Liver (tissue), 9 donors: Measurements from ENCODE around the gene DNAH1. TPM values are rescaled to one million over a fixed set of nuclear protein-coding genes. Genes with fewer than 3 reads are reported as not detected.

ENCODE experiments used
- DNase-seq: peaks from one replicate; pipeline ENCODE4 v3.0.0-alpha.2; 2017; ENCODE audit warnings: low spot score
- H3K27ac ChIP-seq, 2 donors: one replicate each; pipeline ENCODE4 v1.7.0; 2013; ENCODE audit warnings: inconsistent platforms in 2 of 2, low read length in 2 of 2, control low read depth in 1 of 2, low read depth in 1 of 2, mild to moderate bottlenecking in 1 of 2
- H3K27me3 ChIP-seq, 4 donors: one replicate each; pipeline versions ENCODE4 v1.6.1 to v1.7.0; 2013; ENCODE audit warnings: low read length in 3 of 4, inconsistent platforms in 1 of 4, mild to moderate bottlenecking in 1 of 4, moderate library complexity in 1 of 4; ENCODE audit not compliant: control insufficient read depth in 4 of 4, insufficient read depth in 4 of 4
- H3K36me3 ChIP-seq, 4 donors: one replicate each; pipeline versions ENCODE4 v1.6.1 to v1.7.0; 2013; ENCODE audit warnings: low read length in 3 of 4, mild to moderate bottlenecking in 3 of 4, low read depth in 1 of 4, moderate library complexity in 1 of 4; ENCODE audit not compliant: control insufficient read depth in 4 of 4, insufficient read depth in 3 of 4
- H3K4me1 ChIP-seq, 4 donors: one replicate each; pipeline versions ENCODE4 v1.6.1 to v1.7.0; 2013; ENCODE audit warnings: low read length in 3 of 4, mild to moderate bottlenecking in 3 of 4, moderate library complexity in 1 of 4; ENCODE audit not compliant: control insufficient read depth in 4 of 4, insufficient read depth in 4 of 4
- H3K4me3 ChIP-seq, 3 donors: one replicate each; pipeline versions ENCODE4 v1.6.1 to v1.7.0; 2013; ENCODE audit warnings: low read length in 3 of 3, control low read depth in 1 of 3, low read depth in 1 of 3, mild to moderate bottlenecking in 1 of 3
- H3K9ac ChIP-seq, 2 donors: one replicate each; pipeline ENCODE4 v1.7.0; 2013; ENCODE audit warnings: low read length in 2 of 2, mild to moderate bottlenecking in 2 of 2, moderate library complexity in 2 of 2, control low read depth in 1 of 2, low read depth in 1 of 2
- H3K9me3 ChIP-seq, 4 donors: one replicate each; pipeline versions ENCODE4 v1.6.1 to v1.7.0; 2013; ENCODE audit warnings: low read length in 3 of 4; ENCODE audit not compliant: control insufficient read depth in 4 of 4
- EGR1 ChIP-seq, 2 donors: IDR thresholded peaks; 2 replicates each; pipeline ENCODE4 v1.6.1; 2016 to 2018; ENCODE audit warnings: antibody characterized with exemption in 2 of 2, low read depth in 2 of 2
- FOXA1 ChIP-seq: IDR thresholded peaks from 2 replicates; pipeline ENCODE4 v1.6.1; 2016; ENCODE audit warnings: antibody characterized with exemption
- FOXA2 ChIP-seq: IDR thresholded peaks from 2 replicates; pipeline ENCODE4 v1.6.1; 2016; ENCODE audit warnings: antibody characterized with exemption
- GABPA ChIP-seq, 2 donors: IDR thresholded peaks in 1 of 2; conservative IDR thresholded peaks in 1 of 2; 2 replicates each; pipeline ENCODE4 v1.6.1; 2016; ENCODE audit warnings: antibody characterized with exemption in 2 of 2, mild to moderate bottlenecking in 1 of 2, moderate library complexity in 1 of 2
- HNF4A ChIP-seq, 2 donors: conservative IDR thresholded peaks; 2 replicates each; pipeline ENCODE4 v1.6.1; 2016; ENCODE audit warnings: antibody characterized with exemption in 2 of 2, mild to moderate bottlenecking in 2 of 2
- HNF4G ChIP-seq: IDR thresholded peaks from 2 replicates; pipeline ENCODE4 v1.6.1; 2016; ENCODE audit warnings: antibody characterized with exemption
- NR2F2 ChIP-seq: IDR thresholded peaks from 2 replicates; pipeline ENCODE4 v1.6.1; 2016; ENCODE audit warnings: antibody characterized with exemption
- SP1 ChIP-seq: IDR thresholded peaks from 2 replicates; pipeline ENCODE4 v1.6.1; 2018; ENCODE audit warnings: antibody characterized with exemption, mild to moderate bottlenecking
- TAF1 ChIP-seq: conservative IDR thresholded peaks from 2 replicates; pipeline ENCODE4 v1.6.1; 2016; ENCODE audit warnings: antibody characterized with exemption, mild to moderate bottlenecking
- YY1 ChIP-seq: IDR thresholded peaks from 2 replicates; pipeline ENCODE4 v1.6.1; 2016; ENCODE audit warnings: antibody characterized with exemption, mild to moderate bottlenecking
- WGBS: extraction: QIAGEN DNeasy Blood & Tissue Kit; methylation state at CpG from one replicate; pipeline ENCODE4 v1.1.7; 2013; 5-methylcytosine and 5-hydroxymethylcytosine counted together
- polyA plus RNA-seq, 2 donors: library from polyadenylated mRNA; stranded (reverse) in 1 of 2; unstranded in 1 of 2; fragments of 200-250 nt in 1 of 2; fragments of >200 nt in 1 of 2; fragmentation: Nextera tagmentation in 1 of 2; extraction: Ambion mirVana in 1 of 2; gene quantifications; one replicate each; pipeline versions ENCODE4 v1.2.1 to v1.2.3, GENCODE V29; 2013 to 2015
- total RNA-seq, 2 donors: library from RNA; depleted of rRNA; stranded (reverse); fragments of >200 nt; gene quantifications; one replicate each; pipeline ENCODE4 v1.2.3, GENCODE V29; 2014
- TF ChIP-seq, protein P1 (sequence below): IDR thresholded peaks from 2 replicates; pipeline ENCODE4 v1.6.1; 2016; ENCODE audit warnings: antibody characterized with exemption
- TF ChIP-seq, protein P2 (sequence below): IDR thresholded peaks from 2 replicates; pipeline ENCODE4 v1.6.1; 2016; ENCODE audit warnings: antibody characterized with exemption
- TF ChIP-seq, protein P3 (sequence below): fragments of 150-350 bp; IDR thresholded peaks from 2 replicates; pipeline ENCODE4 v1.5.1; 2017; ENCODE audit warnings: improper control_type of control experiment, low read depth, low read length; ENCODE audit not compliant: missing input control
- TF ChIP-seq, protein P4 (sequence below): IDR thresholded peaks from 2 replicates; pipeline ENCODE4 v1.6.1; 2016; ENCODE audit warnings: antibody characterized with exemption, mild to moderate bottlenecking
- donor health status: healthy.
- donor health status: healthy.
- donor health status: healthy.
- donor health status: healthy.
- donor health status: healthy.

Gene DNAH1
- total and polyA plus RNA-seq, 4 donors: 1.5 to 6.0 (median 2.5) TPM

DNA sequence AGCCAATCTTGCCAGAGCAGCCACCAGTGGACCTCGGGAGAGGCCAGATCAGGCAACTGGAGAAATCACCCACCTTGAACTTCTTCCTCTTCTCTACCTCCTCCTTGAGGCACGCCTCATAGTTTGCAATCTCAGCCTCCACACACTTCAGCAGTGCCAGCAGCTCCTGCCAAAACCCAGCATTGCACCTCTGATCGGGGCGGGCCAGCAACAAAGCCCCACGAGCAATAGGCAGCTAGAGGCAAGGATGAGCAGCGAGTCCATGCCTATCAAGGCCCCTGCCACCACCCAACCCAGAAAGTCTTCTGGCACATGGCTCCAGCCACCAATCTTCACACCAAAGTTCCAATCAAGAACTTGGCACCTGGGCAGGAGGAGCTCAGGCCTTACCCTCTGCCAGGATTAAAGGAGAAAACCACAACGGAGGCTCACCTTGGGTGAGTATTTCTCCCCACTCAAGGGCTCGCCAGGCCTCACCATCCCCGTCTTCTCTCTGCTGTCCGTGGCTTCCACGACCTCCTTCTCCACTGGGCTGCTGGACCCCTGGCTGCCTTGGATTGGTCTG, 86.7 kb downstream of the DNAH1 start:
- Histone ChIP-seq H3K4me3 (no peak overlapping the region), H3K27ac (no peak overlapping the region), H3K9me3 (no peaks in the 10 kb centered on the region), H3K9ac (no peak overlapping the region), H3K36me3 (peaks cover 17 to 97% (median 60%) of the 10 kb centered on the region in 4 donors), H3K4me1 (peaks cover 0 to 2% (median under 1%) of the 10 kb centered on the region in 4 donors), H3K27me3 (no peaks in the 10 kb centered on the region)
- DNase-seq: no peak
- TF ChIP-seq FOXA1 (no peak), HNF4G (no peak), HNF4A (conservative IDR thresholded peaks at IDR 0.05) (no peak), TAF1 (no peak), FOXA2 (no peak), SP1 (no peak), NR2F2 (no peak), EGR1 (IDR thresholded peaks at IDR 0.05; ENCODE audit: low read depth in 2 of 2) (no peak), GABPA (IDR thresholded peaks at IDR 0.05 in 1 of 2, conservative IDR thresholded peaks at IDR 0.05 in 1 of 2) (no peak)
- TF ChIP-seq, protein P1, sequence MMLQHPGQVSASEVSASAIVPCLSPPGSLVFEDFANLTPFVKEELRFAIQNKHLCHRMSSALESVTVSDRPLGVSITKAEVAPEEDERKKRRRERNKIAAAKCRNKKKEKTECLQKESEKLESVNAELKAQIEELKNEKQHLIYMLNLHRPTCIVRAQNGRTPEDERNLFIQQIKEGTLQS: no peak
- TF ChIP-seq, protein P2, sequence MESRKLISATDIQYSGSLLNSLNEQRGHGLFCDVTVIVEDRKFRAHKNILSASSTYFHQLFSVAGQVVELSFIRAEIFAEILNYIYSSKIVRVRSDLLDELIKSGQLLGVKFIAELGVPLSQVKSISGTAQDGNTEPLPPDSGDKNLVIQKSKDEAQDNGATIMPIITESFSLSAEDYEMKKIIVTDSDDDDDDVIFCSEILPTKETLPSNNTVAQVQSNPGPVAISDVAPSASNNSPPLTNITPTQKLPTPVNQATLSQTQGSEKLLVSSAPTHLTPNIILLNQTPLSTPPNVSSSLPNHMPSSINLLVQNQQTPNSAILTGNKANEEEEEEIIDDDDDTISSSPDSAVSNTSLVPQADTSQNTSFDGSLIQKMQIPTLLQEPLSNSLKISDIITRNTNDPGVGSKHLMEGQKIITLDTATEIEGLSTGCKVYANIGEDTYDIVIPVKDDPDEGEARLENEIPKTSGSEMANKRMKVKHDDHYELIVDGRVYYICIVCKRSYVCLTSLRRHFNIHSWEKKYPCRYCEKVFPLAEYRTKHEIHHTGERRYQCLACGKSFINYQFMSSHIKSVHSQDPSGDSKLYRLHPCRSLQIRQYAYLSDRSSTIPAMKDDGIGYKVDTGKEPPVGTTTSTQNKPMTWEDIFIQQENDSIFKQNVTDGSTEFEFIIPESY: no peak
- TF ChIP-seq, protein P3, sequence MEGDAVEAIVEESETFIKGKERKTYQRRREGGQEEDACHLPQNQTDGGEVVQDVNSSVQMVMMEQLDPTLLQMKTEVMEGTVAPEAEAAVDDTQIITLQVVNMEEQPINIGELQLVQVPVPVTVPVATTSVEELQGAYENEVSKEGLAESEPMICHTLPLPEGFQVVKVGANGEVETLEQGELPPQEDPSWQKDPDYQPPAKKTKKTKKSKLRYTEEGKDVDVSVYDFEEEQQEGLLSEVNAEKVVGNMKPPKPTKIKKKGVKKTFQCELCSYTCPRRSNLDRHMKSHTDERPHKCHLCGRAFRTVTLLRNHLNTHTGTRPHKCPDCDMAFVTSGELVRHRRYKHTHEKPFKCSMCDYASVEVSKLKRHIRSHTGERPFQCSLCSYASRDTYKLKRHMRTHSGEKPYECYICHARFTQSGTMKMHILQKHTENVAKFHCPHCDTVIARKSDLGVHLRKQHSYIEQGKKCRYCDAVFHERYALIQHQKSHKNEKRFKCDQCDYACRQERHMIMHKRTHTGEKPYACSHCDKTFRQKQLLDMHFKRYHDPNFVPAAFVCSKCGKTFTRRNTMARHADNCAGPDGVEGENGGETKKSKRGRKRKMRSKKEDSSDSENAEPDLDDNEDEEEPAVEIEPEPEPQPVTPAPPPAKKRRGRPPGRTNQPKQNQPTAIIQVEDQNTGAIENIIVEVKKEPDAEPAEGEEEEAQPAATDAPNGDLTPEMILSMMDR: no peak
- WGBS: 96% methylated on average over 11 of the region's 11 CpGs

DNA sequence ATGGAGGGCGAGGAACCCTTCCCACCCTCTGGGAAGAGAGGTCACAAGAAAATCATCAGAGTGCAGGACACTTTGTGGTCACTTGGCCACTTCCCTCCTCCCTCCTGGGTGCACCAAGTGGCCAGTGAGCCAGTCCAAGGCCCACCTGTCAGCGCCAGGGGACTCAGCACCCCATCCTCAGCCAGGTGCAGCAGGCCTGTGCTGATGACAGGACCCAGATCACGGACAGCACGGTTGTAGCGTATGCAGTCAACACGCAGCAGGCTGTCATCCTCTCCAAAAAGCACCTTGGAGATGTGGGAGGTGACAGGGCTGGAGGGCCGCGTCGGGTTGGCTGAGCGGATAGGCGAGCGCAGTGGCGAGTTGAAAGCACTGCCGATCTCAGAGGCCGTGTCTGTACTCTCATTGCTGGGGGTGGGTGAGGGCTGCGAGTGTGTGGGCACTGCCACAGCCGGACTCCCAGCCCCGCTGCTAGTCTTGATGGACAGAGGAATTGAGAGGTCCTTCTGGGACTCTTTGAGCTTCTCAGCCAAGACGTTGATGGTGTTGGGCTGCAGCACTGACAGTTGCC, 87.2 kb downstream of the DNAH1 start:
- Histone ChIP-seq H3K9ac (no peak overlapping the region), H3K4me1 (peaks cover 0 to 7% (median 2%) of the 10 kb centered on the region in 4 donors), H3K27ac (no peak overlapping the region), H3K27me3 (no peaks in the 10 kb centered on the region), H3K9me3 (no peaks in the 10 kb centered on the region), H3K36me3 (peaks cover 17 to 94% (median 61%) of the 10 kb centered on the region in 4 donors), H3K4me3 (no peak overlapping the region)
- whole genome bisulfite sequencing: 96% methylated on average over 19 of the region's 19 CpGs
- no peak for DNase-seq
- TF ChIP-seq EGR1 (IDR thresholded peaks at IDR 0.05; ENCODE audit: low read depth in 2 of 2): no peak
- TF ChIP-seq, protein P2: no peak
- TF ChIP-seq, protein P4, sequence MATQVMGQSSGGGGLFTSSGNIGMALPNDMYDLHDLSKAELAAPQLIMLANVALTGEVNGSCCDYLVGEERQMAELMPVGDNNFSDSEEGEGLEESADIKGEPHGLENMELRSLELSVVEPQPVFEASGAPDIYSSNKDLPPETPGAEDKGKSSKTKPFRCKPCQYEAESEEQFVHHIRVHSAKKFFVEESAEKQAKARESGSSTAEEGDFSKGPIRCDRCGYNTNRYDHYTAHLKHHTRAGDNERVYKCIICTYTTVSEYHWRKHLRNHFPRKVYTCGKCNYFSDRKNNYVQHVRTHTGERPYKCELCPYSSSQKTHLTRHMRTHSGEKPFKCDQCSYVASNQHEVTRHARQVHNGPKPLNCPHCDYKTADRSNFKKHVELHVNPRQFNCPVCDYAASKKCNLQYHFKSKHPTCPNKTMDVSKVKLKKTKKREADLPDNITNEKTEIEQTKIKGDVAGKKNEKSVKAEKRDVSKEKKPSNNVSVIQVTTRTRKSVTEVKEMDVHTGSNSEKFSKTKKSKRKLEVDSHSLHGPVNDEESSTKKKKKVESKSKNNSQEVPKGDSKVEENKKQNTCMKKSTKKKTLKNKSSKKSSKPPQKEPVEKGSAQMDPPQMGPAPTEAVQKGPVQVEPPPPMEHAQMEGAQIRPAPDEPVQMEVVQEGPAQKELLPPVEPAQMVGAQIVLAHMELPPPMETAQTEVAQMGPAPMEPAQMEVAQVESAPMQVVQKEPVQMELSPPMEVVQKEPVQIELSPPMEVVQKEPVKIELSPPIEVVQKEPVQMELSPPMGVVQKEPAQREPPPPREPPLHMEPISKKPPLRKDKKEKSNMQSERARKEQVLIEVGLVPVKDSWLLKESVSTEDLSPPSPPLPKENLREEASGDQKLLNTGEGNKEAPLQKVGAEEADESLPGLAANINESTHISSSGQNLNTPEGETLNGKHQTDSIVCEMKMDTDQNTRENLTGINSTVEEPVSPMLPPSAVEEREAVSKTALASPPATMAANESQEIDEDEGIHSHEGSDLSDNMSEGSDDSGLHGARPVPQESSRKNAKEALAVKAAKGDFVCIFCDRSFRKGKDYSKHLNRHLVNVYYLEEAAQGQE: no peak
- no peak for TF ChIP-seq YY1
- TF ChIP-seq, protein P1: no peak
- no peak for TF ChIP-seq NR2F2
- no peak for TF ChIP-seq FOXA1
